ENCODE results near the gene MPP2.
"Not testable (repeated sequence)": the region's sequence is repeated elsewhere in the genome, so short reads cannot be mapped to it uniquely, and the experiment has no call there.

Gene MPP2

GRCh38 chr17:43900858-43901754, 6.2 kb downstream of the MPP2 start:
- ChIA-PET POLR2A (no interaction called here), CTCF (interaction anchor here (0.6 to 1.7 kb wide), 4 partner anchors 9 to 232 kb away, joined by 3 to 5 read pairs (median 5); no protein-coding TSS in a partner anchor)
- TF ChIP-seq NFRKB (IDR thresholded peaks at IDR 0.05) (no peak), CTBP1 (IDR thresholded peaks at IDR 0.05; ENCODE audit: borderline replicate concordance) (no peak), ELF4 (IDR thresholded peaks at IDR 0.05) (no peak), L3MBTL2 (conservative IDR thresholded peaks at IDR 0.05) (peak; percentile 87), HDGF (IDR thresholded peaks at IDR 0.05; ENCODE audit: borderline replicate concordance) (no peak), TARDBP (IDR thresholded peaks at IDR 0.05) (no peak), BHLHE40 (IDR thresholded peaks at IDR 0.05; ENCODE audit: borderline replicate concordance) (no peak)
- DNase-seq (ENCODE audit: extremely low spot score): no peak

GRCh38 chr17:43900183-43900857, 7.0 kb downstream of the MPP2 start:
- POLR2A ChIA-PET: interaction anchor here (0.7 to 1.0 kb wide), 2 partner anchors 20 to 39 kb away, joined by 3 to 5 read pairs; no protein-coding TSS in a partner anchor
- CTCF ChIA-PET: interaction anchor here (1.7 kb wide), 1 partner anchor 20 kb away, joined by 5 read pairs; no protein-coding TSS in a partner anchor
- peak; percentile 96 for DNase-seq (ENCODE audit: extremely low spot score)

GRCh38 chr17:43898446-43898845, 8.9 kb downstream of the MPP2 start:
- POLR2A ChIA-PET: no interaction called here
- no peak for TF ChIP-seq NFRKB (IDR thresholded peaks at IDR 0.05)
- CTCF ChIA-PET: interaction anchor here (1.1 kb wide), 1 partner anchor 52 kb away, joined by 3 read pairs; no protein-coding TSS in a partner anchor
- DNase-seq (ENCODE audit: extremely low spot score): no peak

More at GRCh38 chr17:43900183-43900857, 7.0 kb downstream of the MPP2 start:
- TF ChIP-seq FOXK2 (IDR thresholded peaks at IDR 0.05): no peak
- TF ChIP-seq L3MBTL2 (conservative IDR thresholded peaks at IDR 0.05): peak; percentile 97
- TF ChIP-seq PKNOX1 (IDR thresholded peaks at IDR 0.05): peak; percentile 90

- ChIA-PET CTCF (no interaction called here), POLR2A (no interaction called here)
- no peak for TF ChIP-seq LEF1 (IDR thresholded peaks at IDR 0.05; ENCODE audit: borderline replicate concordance)
- TF ChIP-seq ELF4 (IDR thresholded peaks at IDR 0.05): no peak
- no peak for DNase-seq (ENCODE audit: extremely low spot score)
Observed at GRCh38 chr17:43897831-43898230, 9.5 kb downstream of the MPP2 start.

GRCh38 chr17:43894494-43894893, 12.8 kb downstream of the MPP2 start:
- POLR2A ChIA-PET; DNase-seq (ENCODE audit: extremely low spot score): not testable (repeated sequence)
- CTCF ChIA-PET: interaction anchor here (1.0 to 2.2 kb wide), 4 partner anchors 10 to 256 kb away, joined by 3 to 9 read pairs (median 4); no protein-coding TSS in a partner anchor

- ChIA-PET POLR2A (no interaction called here), CTCF (no interaction called here)
- DNase-seq (ENCODE audit: extremely low spot score): no peak
- no peak for TF ChIP-seq SP1 (IDR thresholded peaks at IDR 0.05)
- no peak for TF ChIP-seq SUZ12 (IDR thresholded peaks at IDR 0.05)
- TF ChIP-seq FOXM1 (IDR thresholded peaks at IDR 0.05; ENCODE audit: borderline replicate concordance): no peak
- TF ChIP-seq L3MBTL2 (conservative IDR thresholded peaks at IDR 0.05): no peak
- TF ChIP-seq CTBP1 (IDR thresholded peaks at IDR 0.05; ENCODE audit: borderline replicate concordance): no peak
- TF ChIP-seq ELF4 (IDR thresholded peaks at IDR 0.05): no peak
- no peak for TF ChIP-seq ARNT (IDR thresholded peaks at IDR 0.05)
- no peak for TF ChIP-seq FOXA1 (IDR thresholded peaks at IDR 0.05)
- TF ChIP-seq PKNOX1 (IDR thresholded peaks at IDR 0.05): no peak
- no peak for TF ChIP-seq BHLHE40 (IDR thresholded peaks at IDR 0.05; ENCODE audit: borderline replicate concordance)
- TF ChIP-seq TARDBP (IDR thresholded peaks at IDR 0.05): no peak
- no peak for TF ChIP-seq HDGF (IDR thresholded peaks at IDR 0.05; ENCODE audit: borderline replicate concordance)
- no peak for TF ChIP-seq ZNF384 (IDR thresholded peaks at IDR 0.05)
- no peak for TF ChIP-seq NFRKB (IDR thresholded peaks at IDR 0.05)
Observed at GRCh38 chr17:43892647-43892952, 14.7 kb downstream of the MPP2 start.

- no peak for TF ChIP-seq SP1 (IDR thresholded peaks at IDR 0.05)
- no peak for TF ChIP-seq BHLHE40 (IDR thresholded peaks at IDR 0.05; ENCODE audit: borderline replicate concordance)
- no peak for TF ChIP-seq SUZ12 (IDR thresholded peaks at IDR 0.05)
- TF ChIP-seq ELF4 (IDR thresholded peaks at IDR 0.05): no peak
- no peak for TF ChIP-seq LEF1 (IDR thresholded peaks at IDR 0.05; ENCODE audit: borderline replicate concordance)
- TF ChIP-seq ARNT (IDR thresholded peaks at IDR 0.05): no peak
- no peak for TF ChIP-seq CTBP1 (IDR thresholded peaks at IDR 0.05; ENCODE audit: borderline replicate concordance)
- no peak for TF ChIP-seq FOXK2 (IDR thresholded peaks at IDR 0.05)
- TF ChIP-seq NFRKB (IDR thresholded peaks at IDR 0.05): no peak
- TF ChIP-seq HDGF (IDR thresholded peaks at IDR 0.05; ENCODE audit: borderline replicate concordance): no peak
- no peak for TF ChIP-seq ZNF384 (IDR thresholded peaks at IDR 0.05)
- TF ChIP-seq TARDBP (IDR thresholded peaks at IDR 0.05): no peak
- TF ChIP-seq PKNOX1 (IDR thresholded peaks at IDR 0.05): no peak
- no peak for TF ChIP-seq FOXM1 (IDR thresholded peaks at IDR 0.05; ENCODE audit: borderline replicate concordance)
- TF ChIP-seq FOXA1 (IDR thresholded peaks at IDR 0.05): no peak
- DNase-seq (ENCODE audit: extremely low spot score): no peak
- ChIA-PET POLR2A (no interaction called here), CTCF (interaction anchor here (0.6 kb wide), 1 partner anchor 108 kb away, joined by 3 read pairs; no protein-coding TSS in a partner anchor)
Observed at GRCh38 chr17:43891851-43892646, 15.3 kb downstream of the MPP2 start.

All from HEK293T (cell line).